ENCODE measurements around the gene ZNF670.
"Not testable (repeated sequence)": the region's sequence is repeated elsewhere in the genome, so short reads cannot be mapped to it uniquely, and the experiment has no call there.

ZNF670 gene

GRCh38 chr1:247078258-247079140, at the start of gene ZNF670:
ZNF670 (minus strand) TSS chr1:247078811; CDS start chr1:247078596, 215 bp downstream.
- Mint-ChIP-seq H3K9me3 (ENCODE audit: low read depth) (no peaks in the 10 kb centered on the region), H3K27me3 (no peaks in the 10 kb centered on the region), H3K4me3 (peak within 1 kb of the TSS; percentile 93), H3K27ac (peak within 1 kb of the TSS; percentile 85), H3K36me3 (peaks cover 8% of the 10 kb centered on the region), H3K4me1 (ENCODE audit: low read depth) (peaks cover 23% of the 10 kb centered on the region)

DNA sequence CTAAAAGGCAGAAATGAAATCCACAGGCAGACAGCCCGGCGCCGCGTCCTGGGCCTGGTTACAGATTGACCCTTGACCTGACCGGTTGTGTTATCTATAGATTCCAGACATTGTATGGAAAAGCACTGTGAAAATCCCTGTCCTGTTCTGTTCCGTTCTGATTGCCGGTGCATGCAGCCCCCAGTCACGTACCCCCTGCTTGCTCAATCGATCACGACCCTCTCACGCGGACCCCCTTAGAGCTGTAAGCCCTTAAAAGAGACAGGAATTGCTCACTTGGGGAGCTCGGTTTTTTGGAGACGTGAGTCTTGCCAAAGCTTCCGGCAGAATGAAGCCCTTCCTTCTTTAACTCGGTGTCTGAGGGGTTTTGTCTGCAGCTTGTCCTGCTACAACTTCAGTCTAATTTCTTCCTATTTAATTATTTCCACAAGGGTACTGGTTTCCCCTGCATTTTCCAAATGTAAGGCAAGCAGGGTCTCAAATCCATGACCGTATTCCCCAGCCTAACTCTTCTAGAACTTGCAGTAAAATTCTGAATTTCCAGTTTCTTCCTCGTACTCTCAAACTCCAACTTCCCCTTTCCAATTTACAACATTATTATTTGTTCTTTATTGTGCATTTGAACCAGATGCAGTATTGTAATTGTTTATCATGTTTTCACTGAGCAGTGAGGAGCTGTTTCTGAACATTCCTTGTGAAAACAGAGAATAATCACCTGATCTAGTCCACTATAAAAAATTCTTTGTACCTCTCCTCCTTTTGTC, 49.1 kb upstream of the ZNF670 start:
- not testable (repeated sequence) for H3K4me1 Mint-ChIP-seq (ENCODE audit: low read depth); H3K27me3 Mint-ChIP-seq; H3K9me3 Mint-ChIP-seq (ENCODE audit: low read depth)
- Mint-ChIP-seq H3K4me3 (peak overlapping the region; percentile 97), H3K27ac (peak overlapping the region; percentile 88), H3K36me3 (peaks cover 19% of the 10 kb centered on the region)

DNA sequence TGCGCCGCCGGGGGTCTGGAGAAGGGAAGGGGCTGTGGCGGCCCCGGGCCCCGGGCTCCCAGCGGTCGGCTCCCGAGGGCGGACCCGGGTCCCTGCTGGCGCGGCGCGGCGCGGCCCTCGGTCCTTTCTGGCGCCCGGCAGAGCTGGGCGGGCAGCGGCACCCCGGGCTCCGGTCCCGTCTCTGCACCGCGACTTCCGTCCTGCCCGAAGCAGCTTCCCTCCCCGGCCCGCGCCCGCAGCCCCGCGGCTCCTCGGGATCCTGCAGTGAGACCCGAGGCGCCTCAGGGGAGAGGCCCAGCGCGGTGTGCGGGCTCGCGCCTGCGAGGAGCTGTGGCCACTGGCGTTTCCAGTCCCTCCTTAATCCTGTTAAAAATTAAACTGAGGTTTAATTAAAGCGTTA, 48.0 kb upstream of the ZNF670 start:
- H3K36me3 Mint-ChIP-seq = peaks cover 10% of the 10 kb centered on the region
- not testable (repeated sequence) for H3K4me3 Mint-ChIP-seq; H3K27ac Mint-ChIP-seq; H3K9me3 Mint-ChIP-seq (ENCODE audit: low read depth); H3K27me3 Mint-ChIP-seq; H3K4me1 Mint-ChIP-seq (ENCODE audit: low read depth)

GRCh38 chr1:247126166-247126565, 47.6 kb upstream of the ZNF670 start:
- H3K36me3 Mint-ChIP-seq = peaks cover 10% of the 10 kb centered on the region
- not testable (repeated sequence) for H3K4me3 Mint-ChIP-seq; H3K4me1 Mint-ChIP-seq (ENCODE audit: low read depth); H3K27ac Mint-ChIP-seq; H3K27me3 Mint-ChIP-seq; H3K9me3 Mint-ChIP-seq (ENCODE audit: low read depth)

- Mint-ChIP-seq H3K36me3 (no peaks in the 10 kb centered on the region), H3K27me3 (no peaks in the 10 kb centered on the region), H3K4me1 (ENCODE audit: low read depth) (no peaks in the 10 kb centered on the region), H3K4me3 (no peak overlapping the region), H3K9me3 (ENCODE audit: low read depth) (no peaks in the 10 kb centered on the region), H3K27ac (no peak overlapping the region)
These were observed 42.8 kb upstream of the ZNF670 start for GRCh38 chr1:247121382-247121781.

DNA sequence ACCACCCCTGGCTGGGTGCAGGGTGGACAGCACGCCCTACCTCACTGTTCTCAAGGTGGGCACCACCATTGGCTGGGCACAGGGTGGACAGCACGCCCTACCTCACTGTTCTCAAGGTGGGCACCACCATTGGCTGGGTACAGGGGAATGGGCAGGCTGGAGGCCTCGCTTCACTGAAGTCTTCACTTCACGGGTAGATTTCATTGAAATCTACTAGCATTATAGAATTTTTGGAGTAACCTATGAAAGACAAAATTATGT, 41.7 kb upstream of the ZNF670 start:
- not testable (repeated sequence) for H3K27ac Mint-ChIP-seq; H3K27me3 Mint-ChIP-seq; H3K9me3 Mint-ChIP-seq (ENCODE audit: low read depth); H3K4me1 Mint-ChIP-seq (ENCODE audit: low read depth); H3K36me3 Mint-ChIP-seq; H3K4me3 Mint-ChIP-seq

GRCh38 chr1:247119600-247120407, 41.2 kb upstream of the ZNF670 start:
- H3K4me3 Mint-ChIP-seq = no peak overlapping the region
- H3K27me3 Mint-ChIP-seq = no peaks in the 10 kb centered on the region
- no peaks in the 10 kb centered on the region for H3K36me3 Mint-ChIP-seq
- no peaks in the 10 kb centered on the region for H3K9me3 Mint-ChIP-seq (ENCODE audit: low read depth)
- no peak overlapping the region for H3K27ac Mint-ChIP-seq
- peaks cover 2% of the 10 kb centered on the region for H3K4me1 Mint-ChIP-seq (ENCODE audit: low read depth)

DNA sequence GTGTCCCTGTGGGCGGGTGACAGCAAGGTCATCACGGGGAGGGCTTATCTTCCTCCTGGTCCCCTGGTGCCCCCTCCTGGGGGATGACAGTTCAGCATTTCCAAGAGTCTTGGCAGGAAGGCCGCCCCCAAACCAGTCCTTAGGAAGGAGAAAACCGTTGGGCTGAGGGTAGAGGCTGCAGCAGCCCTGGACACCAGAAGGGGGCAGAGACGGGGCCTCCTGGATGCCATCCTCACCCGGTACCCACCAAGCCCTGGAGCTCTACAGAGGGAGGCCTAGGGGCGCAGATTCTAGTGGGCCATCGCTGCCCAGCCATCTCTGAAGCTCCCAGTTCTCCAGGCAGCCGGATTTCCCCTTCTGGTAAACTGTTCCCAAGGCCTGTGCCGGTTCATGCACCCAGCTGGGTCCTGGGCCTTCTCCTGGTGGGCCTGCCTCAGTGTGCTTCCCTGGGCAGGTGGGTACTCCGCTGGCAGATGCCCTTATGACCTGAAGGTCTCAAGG, 40.4 kb upstream of the ZNF670 start:
- Mint-ChIP-seq H3K27me3 (no peaks in the 10 kb centered on the region), H3K36me3 (no peaks in the 10 kb centered on the region), H3K27ac (no peak overlapping the region), H3K4me3 (no peak overlapping the region), H3K9me3 (ENCODE audit: low read depth) (no peaks in the 10 kb centered on the region), H3K4me1 (ENCODE audit: low read depth) (peaks cover 2% of the 10 kb centered on the region)

DNA sequence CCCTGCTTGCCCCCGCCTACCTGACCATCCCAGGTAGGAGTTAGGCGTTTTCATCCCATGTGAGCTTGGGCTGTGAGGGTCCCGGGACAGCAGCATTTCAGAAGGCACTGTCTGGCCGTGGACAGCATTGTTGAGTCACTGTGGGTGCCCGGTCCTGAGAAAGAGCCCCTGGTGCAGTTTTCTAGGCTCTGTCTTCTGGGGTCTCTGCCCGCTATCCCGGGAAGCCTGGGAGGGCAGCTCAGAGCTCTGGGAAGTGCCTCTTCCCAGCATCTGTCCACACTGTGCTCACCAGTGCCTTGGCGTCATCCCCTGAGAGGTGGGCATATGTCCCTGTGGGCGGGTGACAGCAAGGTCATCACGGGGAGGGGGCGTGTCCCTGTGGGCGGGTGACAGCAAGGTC, 36.9 kb upstream of the ZNF670 start:
- Mint-ChIP-seq H3K27me3 (peaks cover 3% of the 10 kb centered on the region), H3K4me1 (ENCODE audit: low read depth) (peaks cover 9% of the 10 kb centered on the region), H3K9me3 (ENCODE audit: low read depth) (no peaks in the 10 kb centered on the region), H3K36me3 (no peaks in the 10 kb centered on the region), H3K4me3 (no peak overlapping the region), H3K27ac (no peak overlapping the region)

- Mint-ChIP-seq H3K36me3 (no peaks in the 10 kb centered on the region), H3K27ac (no peak overlapping the region), H3K4me3 (no peak overlapping the region), H3K9me3 (ENCODE audit: low read depth) (no peaks in the 10 kb centered on the region), H3K27me3 (peaks cover 3% of the 10 kb centered on the region), H3K4me1 (ENCODE audit: low read depth) (peaks cover 10% of the 10 kb centered on the region)
These were observed 36.5 kb upstream of the ZNF670 start for GRCh38 chr1:247115141-247115510.

DNA sequence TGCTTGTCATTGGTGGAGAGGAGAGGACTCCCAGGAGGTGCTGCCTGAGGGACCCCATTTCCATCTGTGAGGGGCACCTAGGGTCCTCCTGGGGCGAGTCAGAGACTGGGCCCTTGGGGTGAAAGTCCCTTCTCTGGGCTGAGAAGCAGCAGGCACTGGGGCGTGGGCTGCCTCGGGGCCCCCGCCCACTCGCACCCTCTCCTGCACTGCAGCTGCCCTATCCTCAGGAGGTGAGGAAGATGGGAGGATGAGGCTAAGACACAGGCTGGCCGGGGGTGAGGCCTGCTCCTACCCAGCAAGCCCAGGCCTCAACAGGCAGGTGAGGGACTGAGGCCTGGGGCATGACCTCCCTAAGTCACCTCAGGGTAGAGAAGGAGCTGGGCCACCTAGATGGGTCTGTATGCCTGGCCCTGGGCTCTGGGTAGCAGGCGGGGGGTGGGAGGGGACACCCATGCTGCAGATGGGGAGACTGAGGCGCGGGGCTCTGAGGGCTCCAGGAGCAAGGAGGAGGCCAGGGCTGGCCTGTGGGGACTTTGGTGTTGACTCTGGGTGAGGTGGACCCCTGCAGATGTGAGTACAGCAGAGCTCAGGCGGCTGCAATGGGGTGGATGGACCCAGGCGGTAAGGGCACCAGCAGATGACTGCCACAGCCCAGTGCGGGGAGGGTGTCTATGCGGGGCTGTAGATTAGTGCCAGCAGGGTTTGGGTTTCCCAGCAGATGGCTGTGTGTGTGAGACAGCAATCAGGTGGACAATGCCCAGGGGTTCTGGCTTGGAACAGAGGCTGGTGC, 35.9 kb upstream of the ZNF670 start:
- Mint-ChIP-seq H3K27ac (no peak overlapping the region), H3K9me3 (ENCODE audit: low read depth) (no peaks in the 10 kb centered on the region), H3K36me3 (no peaks in the 10 kb centered on the region), H3K4me3 (no peak overlapping the region), H3K27me3 (peaks cover 7% of the 10 kb centered on the region), H3K4me1 (ENCODE audit: low read depth) (peaks cover 12% of the 10 kb centered on the region)

- Mint-ChIP-seq H3K9me3 (ENCODE audit: low read depth) (no peaks in the 10 kb centered on the region), H3K36me3 (no peaks in the 10 kb centered on the region), H3K27me3 (peaks cover 7% of the 10 kb centered on the region), H3K27ac (no peak overlapping the region), H3K4me3 (no peak overlapping the region), H3K4me1 (ENCODE audit: low read depth) (peaks cover 12% of the 10 kb centered on the region)
These were observed 35.2 kb upstream of the ZNF670 start for GRCh38 chr1:247113733-247114271.

DNA sequence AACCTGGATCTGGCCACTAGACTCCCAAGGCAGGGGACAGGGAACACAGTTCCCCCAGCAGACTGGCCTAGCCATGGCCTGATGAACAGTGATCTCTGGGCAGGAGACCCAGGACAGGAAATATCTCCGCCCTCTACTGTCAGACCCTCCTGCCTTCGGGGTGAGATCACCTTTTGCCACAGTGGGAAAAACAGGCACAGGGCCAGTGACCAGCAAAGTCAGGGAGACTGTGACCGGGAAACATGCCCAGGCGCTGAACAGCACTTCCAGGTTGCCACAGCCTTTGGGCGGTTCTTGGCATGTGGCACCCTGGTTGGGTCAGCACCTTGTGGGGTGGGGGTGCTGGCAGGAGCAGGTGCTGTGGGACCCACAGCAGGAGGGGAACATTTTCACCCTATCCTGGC, 34.5 kb upstream of the ZNF670 start:
- Mint-ChIP-seq H3K27me3 (peaks cover 9% of the 10 kb centered on the region), H3K4me1 (ENCODE audit: low read depth) (peaks cover 12% of the 10 kb centered on the region), H3K36me3 (no peaks in the 10 kb centered on the region), H3K9me3 (ENCODE audit: low read depth) (no peaks in the 10 kb centered on the region), H3K4me3 (peak overlapping the region; percentile 65), H3K27ac (no peak overlapping the region)

DNA sequence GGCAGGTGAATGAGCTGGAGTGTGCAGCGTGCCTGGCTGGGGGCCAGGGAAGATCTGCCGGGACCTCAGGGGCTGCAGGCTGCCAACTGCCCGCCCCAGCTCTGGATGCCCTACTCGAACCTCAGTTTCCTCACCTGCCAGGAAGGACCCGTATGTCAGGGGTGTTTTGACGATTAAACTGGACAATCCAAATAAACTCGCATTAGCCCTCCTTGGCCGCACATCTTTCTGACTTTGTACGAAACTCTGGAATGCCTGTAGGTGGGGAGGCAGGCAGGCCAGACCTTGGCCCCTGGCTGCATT, 33.8 kb upstream of the ZNF670 start:
- Mint-ChIP-seq H3K27me3 (peaks cover 13% of the 10 kb centered on the region), H3K4me3 (peak overlapping the region; percentile 65), H3K36me3 (peaks cover under 1% of the 10 kb centered on the region), H3K9me3 (ENCODE audit: low read depth) (no peaks in the 10 kb centered on the region), H3K4me1 (ENCODE audit: low read depth) (peaks cover 12% of the 10 kb centered on the region), H3K27ac (no peak overlapping the region)

Measured in activated naive CD8-positive, alpha-beta T cell (primary cell).